Testis (tissue), 3 donors: ENCODE data around the gene PHLDA2. TPM values are rescaled to one million over a fixed set of nuclear protein-coding genes. Genes with fewer than 3 reads are reported as not detected.

Source experiments
- DNase-seq: peaks from one replicate; pipeline ENCODE4 v3.0.0-alpha.2; 2019
- H3K27ac ChIP-seq, 2 donors: fragments of 200-600 bp; sonication (generic); one replicate each; pipeline ENCODE4 v1.5.1; 2019
- H3K27me3 ChIP-seq: fragments of 200-600 bp; sonication (generic); one replicate; pipeline ENCODE4 v1.5.1; 2019
- H3K36me3 ChIP-seq: fragments of 200-600 bp; sonication (generic); one replicate; pipeline ENCODE4 v1.5.1; 2017; ENCODE audit warnings: low read depth; ENCODE audit errors: missing control alignments
- H3K4me1 ChIP-seq: fragments of 200-600 bp; sonication (generic); one replicate; pipeline ENCODE4 v1.5.1; 2019
- H3K4me3 ChIP-seq, 2 donors: fragments of 200-600 bp; sonication (generic); one replicate each; pipeline ENCODE4 v1.5.1; 2017 to 2019
- H3K9me3 ChIP-seq: fragments of 200-600 bp; sonication (generic); one replicate; pipeline ENCODE4 v1.5.1; 2017
- CTCF ChIP-seq, 3 experiments: fragments of 450-650 bp in 2 of 3; fragments of 200-600 bp in 1 of 3; sonication (generic) in 1 of 3; IDR thresholded peaks; one replicate each; pipeline ENCODE4 v1.5.1; 2016 to 2019; ENCODE audit warnings: antibody characterized with exemption in 3 of 3, mild to moderate bottlenecking in 2 of 3, moderate library complexity in 1 of 3
- POLR2A ChIP-seq: fragments of 450-650 bp; IDR thresholded peaks from one replicate; pipeline ENCODE4 v1.6.1; 2017; ENCODE audit warnings: antibody characterized with exemption, mild to moderate bottlenecking, moderate library complexity
- WGBS, 2 donors: methylation state at CpG; one replicate each; pipeline ENCODE4 v1.1.5; 2018; 5-methylcytosine and 5-hydroxymethylcytosine counted together
- intact Hi-C: fragments of 100-400 bp; cut with DNase I; formaldehyde crosslinking; loops from one replicate; pipeline ENCODE4 v1.15.1; 2023; ENCODE audit warnings: low total_unique reads
- polyA plus RNA-seq: library from polyadenylated mRNA; stranded (reverse); fragments of 350-450 nt; fragmentation: Illumina TruSeq; extraction: RNeasy Lipid Tissue Mini Kit (QIAGEN cat#74804); gene quantifications from one replicate; pipeline ENCODE4 v1.2.3, GENCODE V29; 2014; ENCODE audit warnings: low read depth, low replicate concordance; ENCODE audit not compliant: insufficient read depth
- total RNA-seq, 2 donors: library from RNA; depleted of rRNA; stranded (reverse); fragments of >200 nt; gene quantifications; one replicate each; pipeline ENCODE4 v1.2.3, GENCODE V29; 2016

PHLDA2 gene
- total and polyA plus RNA-seq, 3 donors from 2014 or later, result 0.62 to 4.0 (median 2.2) TPM

GRCh38 chr11:2886936-2887335, 42.3 kb downstream of the PHLDA2 start:
- Histone ChIP-seq H3K4me1 (peaks cover 44% of the 10 kb centered on the region), H3K9me3 (no peaks in the 10 kb centered on the region), H3K27ac (peak overlapping the region; percentile 47 to 89), H3K36me3 (no peaks in the 10 kb centered on the region), H3K27me3 (no peaks in the 10 kb centered on the region), H3K4me3 (no peak overlapping the region)
- intact Hi-C loops, result no loop called here
- no peak for TF ChIP-seq CTCF (IDR thresholded peaks at IDR 0.05)
- TF ChIP-seq POLR2A, result no peak
- DNase-seq, result no peak
- 91 to 100% methylated on average over 2 to 4 of the region's 5 CpGs for WGBS, 2 donors

GRCh38 chr11:2886191-2886894, 42.9 kb downstream of the PHLDA2 start:
- WGBS, 2 donors, result 18% methylated on average over 43 of the region's 49 CpGs; no CpG with 5 or more reads in 1 of the 2 donors
- H3K27ac ChIP-seq, result peak overlapping the region; percentile 47 to 89
- no peaks in the 10 kb centered on the region for H3K27me3 ChIP-seq
- no peak for DNase-seq
- H3K36me3 ChIP-seq, result no peaks in the 10 kb centered on the region
- intact Hi-C loops, result no loop called here
- peaks cover 38% of the 10 kb centered on the region for H3K4me1 ChIP-seq
- peak overlapping the region; percentile 24 to 42 for H3K4me3 ChIP-seq
- no peaks in the 10 kb centered on the region for H3K9me3 ChIP-seq
- no peak for TF ChIP-seq POLR2A
- peak in 1 of 3 experiments; percentile 18 for TF ChIP-seq CTCF (IDR thresholded peaks at IDR 0.05)

- Histone ChIP-seq H3K27ac (peak within 1 kb of the TSS; percentile 60 to 89), H3K27me3 (no peaks in the 10 kb centered on the region), H3K36me3 (no peaks in the 10 kb centered on the region), H3K4me3 (peak within 1 kb of the TSS; percentile 69 to 75), H3K9me3 (no peaks in the 10 kb centered on the region), H3K4me1 (peaks cover 31% of the 10 kb centered on the region)
- TF ChIP-seq POLR2A (peak; percentile 42), CTCF (IDR thresholded peaks at IDR 0.05) (no peak)
- DNase-seq, result peak; percentile 92
- 0% methylated on average over 5 of the region's 61 CpGs; no CpG with 5 or more reads in 1 of the 2 donors for WGBS, 2 donors
- intact Hi-C loops, result no loop called here
Observed at GRCh38 chr11:2885678-2886081, 43.5 kb downstream of the PHLDA2 start, which contains the start of gene CDKN1C. Gene CDKN1C, minus strand, starts transcription at chr11:2885775. Its CDS starts 319 bp downstream, at chr11:2885456.

GRCh38 chr11:2885017-2885677, 44.1 kb downstream of the PHLDA2 start:
- Histone ChIP-seq H3K9me3 (no peaks in the 10 kb centered on the region), H3K27ac (peak overlapping the region; percentile 60 to 82), H3K4me3 (peak overlapping the region; percentile 69 to 75), H3K27me3 (no peaks in the 10 kb centered on the region), H3K36me3 (no peaks in the 10 kb centered on the region), H3K4me1 (peaks cover 26% of the 10 kb centered on the region)
- DNase-seq, result peak; percentile 43
- WGBS, 2 donors, result 0 to 1% methylated on average over 2 to 69 of the region's 80 CpGs
- no peak for TF ChIP-seq POLR2A
- peak in 1 of 3 experiments; percentile 13 for TF ChIP-seq CTCF (IDR thresholded peaks at IDR 0.05)
- intact Hi-C loops, result no loop called here
